Sigmoid colon (tissue), 7 donors: Measurements from ENCODE around the gene RSPRY1. TPM values are rescaled to one million over a fixed set of nuclear protein-coding genes. Genes with fewer than 3 reads are reported as not detected.

Experiments
- DNase-seq: peaks from one replicate; pipeline ENCODE4 v3.0.0-alpha.2; 2019
- H3K27ac ChIP-seq, 4 donors: fragments of 200-600 bp; sonication (generic); one replicate each; pipeline ENCODE4 v1.5.1; 2016 to 2019; ENCODE audit warnings: mild to moderate bottlenecking in 1 of 4
- H3K27me3 ChIP-seq, 3 donors: fragments of 200-600 bp; sonication (generic); one replicate each; pipeline ENCODE4 v1.5.1; 2019; ENCODE audit warnings: mild to moderate bottlenecking in 1 of 3
- H3K36me3 ChIP-seq, 4 donors: fragments of 200-600 bp; sonication (generic); one replicate each; pipeline ENCODE4 v1.5.1; 2016 to 2019
- H3K4me1 ChIP-seq, 4 donors: fragments of 200-600 bp; sonication (generic); one replicate each; pipeline ENCODE4 v1.5.1; 2017 to 2019
- H3K4me3 ChIP-seq, 4 donors: fragments of 200-600 bp; sonication (generic); one replicate each; pipeline ENCODE4 v1.5.1; 2017 to 2019; ENCODE audit warnings: mild to moderate bottlenecking in 2 of 4, moderate library complexity in 1 of 4
- H3K9me3 ChIP-seq, 4 donors: fragments of 200-600 bp in 3 of 4; sonication (generic) in 3 of 4; one replicate each; pipeline versions ENCODE4 v1.5.1 to v1.6.1; 2013 to 2019
- EP300 ChIP-seq, 4 donors: sonication (generic); formaldehyde crosslinking; IDR thresholded peaks; one replicate each; pipeline ENCODE4 v1.6.1; 2017; ENCODE audit warnings: antibody characterized with exemption in 4 of 4
- POLR2A ChIP-seq, 2 donors: fragments of 450-650 bp; IDR thresholded peaks; one replicate each; pipeline ENCODE4 v1.6.1; 2016; ENCODE audit warnings: antibody characterized with exemption in 2 of 2, mild to moderate bottlenecking in 2 of 2, moderate library complexity in 2 of 2
- POLR2AphosphoS5 ChIP-seq, 4 donors: sonication (generic); formaldehyde crosslinking; IDR thresholded peaks; one replicate each; pipeline ENCODE4 v1.6.1; 2017; ENCODE audit warnings: antibody characterized with exemption in 4 of 4
- WGBS, 2 donors: extraction: QIAGEN DNeasy Blood & Tissue Kit; methylation state at CpG; one replicate each; pipeline ENCODE4 v1.1.7; 2013; 5-methylcytosine and 5-hydroxymethylcytosine counted together
- intact Hi-C: fragments of 100-400 bp; cut with DNase I; formaldehyde crosslinking; loops from one replicate; pipeline ENCODE4 v1.15.1; 2023
- polyA plus RNA-seq, 3 donors: library from polyadenylated mRNA; stranded (reverse); fragments of 200-250 nt; gene quantifications; one replicate each; pipeline ENCODE4 v1.2.3, GENCODE V29; 2013
- total RNA-seq, 4 donors: library from RNA; depleted of rRNA; stranded (reverse); fragments of >200 nt; gene quantifications; one replicate each; pipeline ENCODE4 v1.1.0, GENCODE V29; 2016
- TF ChIP-seq, protein P1 (sequence below), 4 experiments: fragments of 450-650 bp in 3 of 4; fragments of 200-600 bp in 1 of 4; IDR thresholded peaks; one replicate each; pipeline ENCODE4 v1.5.1; 2016 to 2019; ENCODE audit warnings: antibody characterized with exemption in 4 of 4, mild to moderate bottlenecking in 3 of 4, moderate library complexity in 2 of 4
- donor health status: healthy with polysubstance abuse.
- donor health status: Bipolar disorder and iron deficiency.
- donor health status: healthy.

Gene RSPRY1
- total and polyA plus RNA-seq, 7 donors, result 12.6 to 42.7 (median 30.6) TPM

- DNase-seq, result peak; percentile 21
- no peaks in the 10 kb centered on the region for H3K9me3 ChIP-seq
- 95 to 97% methylated on average over 3 of the region's 3 CpGs for WGBS, 2 donors
- H3K4me1 ChIP-seq, result peaks cover 0 to 14% (median 13%) of the 10 kb centered on the region in 4 donors
- H3K36me3 ChIP-seq, result no peaks in the 10 kb centered on the region
- no peak overlapping the region for H3K27ac ChIP-seq
- no peak overlapping the region for H3K4me3 ChIP-seq
- TF ChIP-seq EP300 (IDR thresholded peaks at IDR 0.05), result no peak
- no peak for TF ChIP-seq POLR2A (IDR thresholded peaks at IDR 0.05)
- TF ChIP-seq, protein P1, sequence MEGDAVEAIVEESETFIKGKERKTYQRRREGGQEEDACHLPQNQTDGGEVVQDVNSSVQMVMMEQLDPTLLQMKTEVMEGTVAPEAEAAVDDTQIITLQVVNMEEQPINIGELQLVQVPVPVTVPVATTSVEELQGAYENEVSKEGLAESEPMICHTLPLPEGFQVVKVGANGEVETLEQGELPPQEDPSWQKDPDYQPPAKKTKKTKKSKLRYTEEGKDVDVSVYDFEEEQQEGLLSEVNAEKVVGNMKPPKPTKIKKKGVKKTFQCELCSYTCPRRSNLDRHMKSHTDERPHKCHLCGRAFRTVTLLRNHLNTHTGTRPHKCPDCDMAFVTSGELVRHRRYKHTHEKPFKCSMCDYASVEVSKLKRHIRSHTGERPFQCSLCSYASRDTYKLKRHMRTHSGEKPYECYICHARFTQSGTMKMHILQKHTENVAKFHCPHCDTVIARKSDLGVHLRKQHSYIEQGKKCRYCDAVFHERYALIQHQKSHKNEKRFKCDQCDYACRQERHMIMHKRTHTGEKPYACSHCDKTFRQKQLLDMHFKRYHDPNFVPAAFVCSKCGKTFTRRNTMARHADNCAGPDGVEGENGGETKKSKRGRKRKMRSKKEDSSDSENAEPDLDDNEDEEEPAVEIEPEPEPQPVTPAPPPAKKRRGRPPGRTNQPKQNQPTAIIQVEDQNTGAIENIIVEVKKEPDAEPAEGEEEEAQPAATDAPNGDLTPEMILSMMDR (IDR thresholded peaks at IDR 0.05), result no peak
- TF ChIP-seq POLR2AphosphoS5 (IDR thresholded peaks at IDR 0.05), result no peak
- peaks cover 9 to 37% (median 26%) of the 10 kb centered on the region in 3 donors for H3K27me3 ChIP-seq
- intact Hi-C loops, result no loop called here
These were observed 95.7 kb downstream of the RSPRY1 start for GRCh38 chr16:57281791-57282190.

GRCh38 chr16:57282510-57283213, 96.5 kb downstream of the RSPRY1 start:
- Histone ChIP-seq H3K9me3 (no peaks in the 10 kb centered on the region), H3K27ac (no peak overlapping the region), H3K4me1 (peaks cover 0 to 14% (median 13%) of the 10 kb centered on the region in 4 donors), H3K27me3 (peaks cover 9 to 37% (median 26%) of the 10 kb centered on the region in 3 donors), H3K4me3 (no peak overlapping the region), H3K36me3 (no peaks in the 10 kb centered on the region)
- peak; percentile 26 for DNase-seq
- TF ChIP-seq, protein P1 (IDR thresholded peaks at IDR 0.05), result no peak
- 73 to 82% methylated on average over 8 of the region's 8 CpGs for WGBS, 2 donors
- intact Hi-C loops, result no loop called here

- Histone ChIP-seq H3K4me3 (peak overlapping the region in 1 of 4 donors; percentile 48), H3K27me3 (peaks cover 9 to 37% (median 26%) of the 10 kb centered on the region in 3 donors), H3K27ac (no peak overlapping the region), H3K36me3 (no peaks in the 10 kb centered on the region), H3K9me3 (no peaks in the 10 kb centered on the region), H3K4me1 (peaks cover 0 to 14% (median 13%) of the 10 kb centered on the region in 4 donors)
- intact Hi-C loops, result no loop called here
- 38 to 64% methylated on average over 24 of the region's 24 CpGs for WGBS, 2 donors
- TF ChIP-seq, protein P1 (IDR thresholded peaks at IDR 0.05), result no peak
- TF ChIP-seq POLR2A (IDR thresholded peaks at IDR 0.05) (no peak), EP300 (IDR thresholded peaks at IDR 0.05) (no peak), POLR2AphosphoS5 (IDR thresholded peaks at IDR 0.05) (no peak)
- DNase-seq, result peak; percentile 53
These were observed 97.3 kb downstream of the RSPRY1 start for GRCh38 chr16:57283214-57283958.

- DNase-seq, result no peak
- Histone ChIP-seq H3K4me1 (peaks cover 0 to 14% (median 13%) of the 10 kb centered on the region in 4 donors), H3K27ac (peak overlapping the region in 1 of 4 donors; percentile 18), H3K4me3 (peak overlapping the region in 3 of 4 donors; percentile 48 to 60 (median 55)), H3K36me3 (no peaks in the 10 kb centered on the region), H3K27me3 (peaks cover 9 to 37% (median 26%) of the 10 kb centered on the region in 3 donors), H3K9me3 (no peaks in the 10 kb centered on the region)
- 4 to 16% methylated on average over 14 of the region's 14 CpGs for WGBS, 2 donors
- no peak for TF ChIP-seq EP300 (IDR thresholded peaks at IDR 0.05)
- no peak for TF ChIP-seq POLR2AphosphoS5 (IDR thresholded peaks at IDR 0.05)
- TF ChIP-seq, protein P1 (IDR thresholded peaks at IDR 0.05), result no peak
- intact Hi-C loops, result no loop called here
These were observed 97.8 kb downstream of the RSPRY1 start for GRCh38 chr16:57283959-57284208.
